ENCODE data around the gene FLYWCH2.
"Not testable (repeated sequence)": the region's sequence is repeated elsewhere in the genome, so short reads cannot be mapped to it uniquely, and the experiment has no call there.

Gene FLYWCH2

DNA sequence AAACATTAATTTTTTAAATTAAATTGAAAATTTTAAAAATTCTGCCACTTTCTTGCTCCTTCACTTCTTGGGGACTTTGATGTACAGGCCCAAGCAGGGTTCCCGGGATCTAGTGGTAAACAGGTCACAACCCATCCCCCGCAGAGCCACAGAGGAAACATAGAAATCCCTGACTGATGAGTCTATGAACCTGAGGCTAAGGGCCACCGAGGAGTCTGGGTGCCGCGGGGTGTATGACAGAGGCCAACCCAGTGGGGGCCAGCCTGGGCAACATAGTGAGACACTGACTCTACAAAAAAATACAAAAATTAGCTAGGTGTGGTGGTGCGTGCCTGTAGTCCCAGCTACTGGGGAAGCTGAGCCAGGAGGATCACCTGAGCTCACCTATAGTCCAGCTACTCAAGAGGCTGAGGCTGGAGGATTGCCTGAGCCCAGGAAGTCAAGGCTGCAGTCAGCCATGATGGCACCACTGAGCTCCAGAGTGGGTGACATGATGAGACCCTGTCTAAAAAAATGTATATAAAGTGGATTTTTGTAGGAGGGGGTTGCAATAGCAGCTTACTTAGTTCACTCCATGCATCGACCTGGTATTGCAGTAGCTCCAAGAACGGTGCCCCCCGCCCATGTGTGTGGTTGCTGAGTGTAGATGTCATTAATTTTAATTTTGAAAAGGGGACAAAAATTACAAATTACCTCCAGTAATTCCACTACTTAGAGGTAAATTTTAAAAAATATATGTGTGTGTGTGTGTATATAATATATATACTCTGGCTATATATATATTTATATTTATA is 19.5 kb downstream of the FLYWCH2 start:
- ChIA-PET CTCF (interaction anchor here (0.6 to 1.7 kb wide), 5 partner anchors 9 to 35 kb away, joined by 3 to 6 read pairs (median 4); partner anchors contain the start of genes FLYWCH1 and FLYWCH2), POLR2A (interaction anchor here (0.9 to 2.2 kb wide), 2 partner anchors 12 to 20 kb away, joined by 3 to 9 read pairs; partner anchors contain the start of gene FLYWCH2)
- DNase-seq (ENCODE audit: extremely low spot score), result no peak
- TF ChIP-seq CTBP1 (IDR thresholded peaks at IDR 0.05; ENCODE audit: borderline replicate concordance), result no peak
- no peak for TF ChIP-seq LEF1 (IDR thresholded peaks at IDR 0.05; ENCODE audit: borderline replicate concordance)
- TF ChIP-seq SUZ12 (IDR thresholded peaks at IDR 0.05), result no peak

- TF ChIP-seq FOXK2 (IDR thresholded peaks at IDR 0.05), result no peak
- no peak for TF ChIP-seq ARNT (IDR thresholded peaks at IDR 0.05)
- no peak for TF ChIP-seq SUZ12 (IDR thresholded peaks at IDR 0.05)
- no peak for TF ChIP-seq BHLHE40 (IDR thresholded peaks at IDR 0.05; ENCODE audit: borderline replicate concordance)
- no peak for TF ChIP-seq CTBP1 (IDR thresholded peaks at IDR 0.05; ENCODE audit: borderline replicate concordance)
- TF ChIP-seq L3MBTL2 (conservative IDR thresholded peaks at IDR 0.05), result no peak; the same call in none of the 2 replicates
- TF ChIP-seq PKNOX1 (IDR thresholded peaks at IDR 0.05), result no peak
- TF ChIP-seq FOXA1 (IDR thresholded peaks at IDR 0.05), result no peak
- no peak for TF ChIP-seq HDGF (IDR thresholded peaks at IDR 0.05; ENCODE audit: borderline replicate concordance)
- no peak for TF ChIP-seq ZNF384 (IDR thresholded peaks at IDR 0.05)
- TF ChIP-seq TARDBP (IDR thresholded peaks at IDR 0.05), result no peak
- no peak for TF ChIP-seq FOXM1 (IDR thresholded peaks at IDR 0.05; ENCODE audit: borderline replicate concordance)
- TF ChIP-seq ELF4 (IDR thresholded peaks at IDR 0.05), result no peak
- TF ChIP-seq SP1 (IDR thresholded peaks at IDR 0.05), result no peak
- no peak for TF ChIP-seq NFRKB (IDR thresholded peaks at IDR 0.05)
- TF ChIP-seq LEF1 (IDR thresholded peaks at IDR 0.05; ENCODE audit: borderline replicate concordance), result no peak
- ChIA-PET CTCF (interaction anchor here (1.7 kb wide), 1 partner anchor 23 kb away, joined by 4 read pairs; no protein-coding TSS in a partner anchor), POLR2A (interaction anchor here (1.0 kb wide), 1 partner anchor 8 kb away, joined by 3 read pairs; the partner anchor contains the start of gene FLYWCH1)
- DNase-seq (ENCODE audit: extremely low spot score), result peak; percentile 79
Measured at GRCh38 chr16:2904100-2904921, 21.3 kb downstream of the FLYWCH2 start.

- CTCF ChIA-PET, result no interaction called here
- DNase-seq (ENCODE audit: extremely low spot score), result no peak
- POLR2A ChIA-PET, result interaction anchor here (1.1 to 1.5 kb wide), 3 partner anchors 10 to 22 kb away, joined by 3 to 11 read pairs (median 7); partner anchors contain the start of gene FLYWCH2
- TF ChIP-seq FOXA1 (IDR thresholded peaks at IDR 0.05), result no peak
Measured at GRCh38 chr16:2904922-2905240, 21.9 kb downstream of the FLYWCH2 start.

GRCh38 chr16:2905241-2905987 is 22.4 kb downstream of the FLYWCH2 start:
- CTCF ChIA-PET, result no interaction called here
- TF ChIP-seq PKNOX1 (IDR thresholded peaks at IDR 0.05) (peak; percentile 41; the same call in 1 of the 2 replicates), CTBP1 (IDR thresholded peaks at IDR 0.05; ENCODE audit: borderline replicate concordance) (no peak), TARDBP (IDR thresholded peaks at IDR 0.05) (no peak), SP1 (IDR thresholded peaks at IDR 0.05) (peak; percentile 88), L3MBTL2 (conservative IDR thresholded peaks at IDR 0.05) (no peak), HDGF (IDR thresholded peaks at IDR 0.05; ENCODE audit: borderline replicate concordance) (no peak), FOXA1 (IDR thresholded peaks at IDR 0.05) (no peak), ELF4 (IDR thresholded peaks at IDR 0.05) (no peak; the same call in 1 of the 2 replicates), NFRKB (IDR thresholded peaks at IDR 0.05) (no peak), LEF1 (IDR thresholded peaks at IDR 0.05; ENCODE audit: borderline replicate concordance) (no peak), FOXK2 (IDR thresholded peaks at IDR 0.05) (no peak), BHLHE40 (IDR thresholded peaks at IDR 0.05; ENCODE audit: borderline replicate concordance) (no peak), FOXM1 (IDR thresholded peaks at IDR 0.05; ENCODE audit: borderline replicate concordance) (no peak)
- DNase-seq (ENCODE audit: extremely low spot score), result peak; percentile 98
- POLR2A ChIA-PET, result interaction anchor here (0.6 to 1.5 kb wide), 7 partner anchors 9 to 66 kb away, joined by 3 to 11 read pairs (median 4); partner anchors contain the start of gene FLYWCH2

GRCh38 chr16:2905988-2906387 is 23.0 kb downstream of the FLYWCH2 start:
- POLR2A ChIA-PET, result interaction anchor here (0.6 to 1.5 kb wide), 7 partner anchors 9 to 66 kb away, joined by 3 to 11 read pairs (median 4); partner anchors contain the start of gene FLYWCH2
- no peak for DNase-seq (ENCODE audit: extremely low spot score)
- TF ChIP-seq L3MBTL2 (conservative IDR thresholded peaks at IDR 0.05) (peak; percentile 52), ELF4 (IDR thresholded peaks at IDR 0.05) (no peak)
- CTCF ChIA-PET, result no interaction called here

DNA sequence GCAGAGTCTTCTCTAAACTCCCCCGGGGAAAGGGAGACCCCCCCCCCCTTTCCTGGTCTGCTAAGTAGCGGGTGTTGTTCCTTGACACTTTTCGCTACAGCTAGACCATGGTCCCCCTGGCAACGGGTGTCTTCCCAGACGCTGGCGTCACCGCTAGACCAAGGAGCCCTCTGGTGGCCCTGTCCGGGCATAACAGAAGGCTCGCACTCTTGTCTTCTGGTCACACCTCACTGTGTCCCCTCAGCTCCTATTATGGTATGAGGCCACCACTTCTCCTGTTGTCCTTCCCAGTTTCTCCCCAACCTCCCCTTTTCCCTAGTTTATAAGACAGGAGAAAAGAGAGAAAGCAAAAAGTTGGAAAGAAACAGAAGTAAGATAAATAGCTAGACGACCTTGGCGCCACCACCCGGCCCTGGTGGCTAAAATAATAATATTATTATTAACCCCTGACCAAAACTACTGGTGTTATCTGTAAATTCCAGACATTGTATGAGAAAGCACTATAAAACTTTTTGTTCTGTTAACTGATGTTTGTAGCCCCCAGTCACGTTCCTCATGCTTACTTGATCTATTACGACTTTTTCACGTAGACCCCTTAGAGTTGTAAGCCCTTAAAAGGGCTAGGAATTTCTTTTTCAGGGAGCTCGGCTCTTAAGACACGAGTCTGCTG is 24.2 kb downstream of the FLYWCH2 start:
- POLR2A ChIA-PET, result interaction anchor here (1.4 kb wide), 1 partner anchor 35 kb away, joined by 6 read pairs; no protein-coding TSS in a partner anchor
- not testable (repeated sequence) for DNase-seq (ENCODE audit: extremely low spot score)
- CTCF ChIA-PET, result interaction anchor here (0.8 to 1.3 kb wide), 3 partner anchors 9 to 68 kb away, joined by 3 to 5 read pairs (median 5); no protein-coding TSS in a partner anchor

All from HEK293T (cell line).